ENCODE results near the gene DDX49.
"Not testable (repeated sequence)": the region's sequence is repeated elsewhere in the genome, so short reads cannot be mapped to it uniquely, and the experiment has no call there.

DDX49 gene

GRCh38 chr19:18942692-18943091, 23.2 kb downstream of the DDX49 start:
- DNase-seq, result no peak

DNA sequence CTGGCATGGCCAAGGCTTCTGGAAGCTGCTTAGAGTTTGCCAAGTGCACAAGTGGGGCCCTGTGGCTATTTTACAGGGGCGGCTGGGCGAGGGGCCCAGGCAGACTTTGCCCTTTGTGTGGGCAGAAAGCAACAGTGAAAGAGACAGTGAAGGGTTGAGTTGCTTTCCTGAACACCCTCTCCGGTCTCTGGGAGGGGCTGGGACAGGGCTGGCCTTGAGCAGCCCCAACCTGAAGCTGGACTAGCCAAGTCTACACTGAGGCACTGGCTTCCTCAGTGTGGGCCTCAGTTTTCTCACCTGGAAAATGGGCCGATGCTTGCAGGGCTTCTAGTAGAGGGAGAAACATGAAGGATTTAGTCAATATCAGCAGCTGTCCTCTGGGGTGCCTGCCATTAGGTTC, 23.9 kb downstream of the DDX49 start:
- no peak for DNase-seq

DNA sequence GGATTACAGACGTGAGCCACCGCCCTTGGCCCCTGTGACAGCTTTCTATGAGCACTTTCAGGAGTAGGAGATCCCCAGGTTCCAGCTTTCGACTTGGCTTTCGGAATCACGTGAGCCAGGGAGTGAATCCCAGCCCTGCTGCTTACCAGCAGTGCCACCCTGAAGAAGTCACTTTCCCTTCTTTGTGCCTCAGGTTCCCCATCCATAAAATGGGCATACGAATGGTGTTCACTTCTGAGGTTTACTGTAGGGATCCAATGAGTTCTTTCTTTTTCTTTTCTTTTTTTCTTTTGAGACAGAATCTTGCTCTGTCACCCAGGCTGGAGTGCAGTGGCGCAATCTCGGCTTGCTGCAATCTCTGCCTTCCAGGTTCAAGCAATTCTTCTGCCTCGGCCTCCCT, 25.8 kb downstream of the DDX49 start:
- DNase-seq, result no peak

DNA sequence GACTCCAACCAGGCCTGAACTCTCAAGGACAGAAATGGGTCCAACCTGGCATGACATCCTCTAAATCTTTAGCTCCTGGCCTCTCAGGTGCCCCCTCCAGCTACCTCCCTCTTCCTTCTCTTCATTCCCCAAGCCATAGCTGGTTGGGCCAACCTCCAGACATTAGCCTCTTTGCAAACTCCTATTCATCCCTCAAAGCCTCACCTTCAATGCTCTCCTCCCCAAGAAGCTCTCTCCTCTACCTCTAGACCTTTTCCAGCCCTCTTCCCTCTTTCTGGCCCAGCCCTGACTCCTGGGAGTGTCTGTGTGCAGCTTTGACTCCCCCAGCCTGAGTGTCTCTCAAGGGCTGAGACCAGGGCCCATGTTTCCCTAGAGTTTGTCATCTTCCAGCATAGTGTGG, 26.8 kb downstream of the DDX49 start:
- no peak for DNase-seq

- DNase-seq, result no peak
Observed at GRCh38 chr19:18946918-18947317, 27.4 kb downstream of the DDX49 start.

GRCh38 chr19:18948075-18948975, 28.8 kb downstream of the DDX49 start:
- DNase-seq, result no peak

DNA sequence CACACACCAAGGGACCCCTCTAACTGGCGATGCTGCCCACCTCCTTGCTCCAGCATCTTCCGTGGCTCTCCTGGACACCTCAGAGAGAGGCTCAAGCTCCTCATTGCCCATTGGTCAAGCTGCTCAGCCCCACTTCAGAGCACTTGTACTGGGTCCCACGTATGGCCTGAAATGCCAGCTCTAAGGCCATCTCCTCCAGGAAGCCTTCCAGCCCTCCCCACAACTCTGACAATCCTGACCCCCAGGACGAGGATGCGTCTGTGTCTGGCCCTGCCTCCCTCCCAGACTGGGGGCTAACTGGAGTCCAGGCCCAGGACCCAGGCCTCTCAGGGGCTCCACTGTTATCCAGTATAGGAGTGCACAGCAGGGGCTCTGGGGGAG, 29.5 kb downstream of the DDX49 start:
- no peak for DNase-seq

DNA sequence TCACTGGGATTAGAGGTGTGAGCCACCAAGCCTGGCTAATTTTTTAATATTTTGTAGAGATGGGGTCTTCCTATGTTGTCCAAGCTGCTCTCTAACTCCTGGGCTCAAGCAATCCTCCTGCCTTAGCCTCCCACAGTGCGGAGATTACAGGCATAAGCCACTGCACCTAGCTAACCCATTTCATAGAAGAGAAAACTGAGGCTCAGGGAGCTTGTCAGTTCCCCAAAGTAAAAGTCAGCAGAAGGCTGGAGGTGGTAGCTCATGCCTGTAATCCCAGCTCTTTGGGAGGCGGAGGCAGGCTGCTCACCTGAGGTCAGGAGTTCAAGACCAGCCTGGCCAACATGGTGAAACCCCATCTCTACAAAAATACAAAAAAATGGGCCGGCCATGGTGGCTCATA, 30.3 kb downstream of the DDX49 start:
- no peak for DNase-seq

GRCh38 chr19:18951721-18952281, 32.3 kb downstream of the DDX49 start:
- DNase-seq, result peak; percentile 24

GRCh38 chr19:18952364-18953003, 33.0 kb downstream of the DDX49 start:
- not testable (repeated sequence) for DNase-seq

- DNase-seq, result no peak
Observed at GRCh38 chr19:18954094-18954493, 34.6 kb downstream of the DDX49 start.

DNA sequence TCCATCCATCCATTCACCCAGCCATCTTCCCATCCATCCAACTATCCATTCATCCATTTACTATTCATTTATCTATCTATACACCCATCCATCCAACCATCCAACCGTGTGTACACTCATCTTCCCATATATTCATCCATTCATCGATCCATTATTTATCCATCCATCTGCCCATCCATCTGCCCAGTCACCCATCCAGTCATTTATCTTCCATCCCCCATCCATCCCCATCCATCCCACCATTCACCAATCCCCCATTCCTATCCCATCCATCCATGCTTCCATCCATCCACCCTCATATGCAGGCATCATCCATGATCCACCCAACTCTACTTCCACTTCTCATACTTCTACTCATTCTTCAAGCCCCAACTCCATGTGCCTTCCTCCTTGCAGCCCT, 35.5 kb downstream of the DDX49 start:
- no peak for DNase-seq

DNA sequence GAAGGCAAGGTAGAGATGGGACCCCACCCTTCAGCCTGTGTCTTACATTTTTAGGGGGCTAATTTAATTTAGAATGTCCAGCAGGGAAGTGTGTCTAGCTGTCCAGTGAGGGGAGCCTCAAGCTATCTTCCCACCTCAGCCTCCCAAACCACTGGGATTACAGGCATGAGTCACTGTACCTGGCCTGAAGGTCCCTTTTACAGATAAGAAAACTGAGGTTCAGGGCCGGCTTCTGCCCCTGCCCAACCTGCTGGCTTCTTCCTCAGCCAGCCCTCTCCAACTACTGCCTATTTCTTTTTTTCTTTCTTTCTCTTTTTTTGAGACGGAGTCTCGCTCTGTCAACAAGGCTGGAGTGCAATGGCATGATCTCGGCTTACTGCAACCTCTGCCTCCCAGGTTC, 40.9 kb downstream of the DDX49 start:
- DNase-seq, result no peak

- peak; percentile 69 for DNase-seq
Observed at GRCh38 chr19:18961767-18962620, 42.5 kb downstream of the DDX49 start.

- no peak for DNase-seq
Observed at GRCh38 chr19:18964121-18964520, 44.6 kb downstream of the DDX49 start.

DNA sequence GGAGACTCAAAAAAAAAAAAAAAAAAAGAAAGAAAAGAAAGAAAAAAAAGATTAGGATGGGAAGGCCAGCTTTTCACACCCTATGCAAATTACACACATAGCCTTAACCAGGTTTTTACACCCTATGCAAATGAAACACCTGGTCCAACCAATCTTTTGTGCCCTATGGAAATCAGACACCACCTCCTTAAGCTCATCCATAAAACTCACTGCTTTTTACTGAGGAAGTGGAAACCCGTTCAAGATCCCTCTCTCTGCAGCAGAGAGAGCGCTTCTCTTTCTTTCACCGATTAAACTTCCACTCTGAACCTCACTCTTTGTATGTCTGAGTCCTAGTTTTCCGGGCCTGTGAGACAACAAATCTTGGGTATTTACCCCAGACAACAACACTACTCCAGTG, 46.8 kb downstream of the DDX49 start:
- DNase-seq, result no peak

DNA sequence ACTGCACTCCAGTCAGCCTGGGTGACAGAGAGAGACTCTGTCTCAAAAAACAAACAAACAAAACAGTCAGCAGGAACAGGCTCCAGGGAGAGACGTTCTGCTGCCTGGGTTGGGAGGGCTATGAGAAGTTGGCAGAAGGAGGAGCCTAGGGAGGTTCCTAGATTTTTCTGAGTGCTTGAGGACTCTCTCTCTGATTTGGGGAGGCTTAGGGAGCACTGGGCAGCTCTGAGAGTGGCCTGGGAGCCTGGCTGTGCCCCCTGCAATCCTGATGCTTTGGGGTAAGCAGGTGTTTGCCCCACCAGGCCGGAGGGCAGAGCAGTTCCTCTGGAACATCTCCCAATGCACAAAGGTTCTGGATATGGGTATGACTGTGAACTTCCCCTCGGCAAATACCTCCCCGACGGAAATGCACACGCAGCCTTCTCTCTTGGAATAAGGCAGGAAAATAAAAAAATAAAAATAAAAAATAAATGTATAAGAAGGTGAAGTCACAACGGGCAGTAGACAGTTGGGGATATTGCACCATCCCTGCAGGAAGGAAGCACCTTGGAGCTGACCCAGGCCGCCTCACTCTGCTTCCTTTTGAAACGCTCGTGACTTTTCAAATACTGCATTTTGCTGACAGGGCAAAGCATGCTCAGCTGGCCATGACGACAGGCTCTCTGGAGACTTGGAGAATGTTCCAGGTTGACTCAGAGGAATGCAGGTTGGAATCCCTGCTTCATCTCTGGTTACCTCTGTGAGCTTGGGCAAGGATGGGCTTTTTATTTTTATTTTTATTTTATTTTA, 48.0 kb downstream of the DDX49 start:
- no peak for DNase-seq

DNA sequence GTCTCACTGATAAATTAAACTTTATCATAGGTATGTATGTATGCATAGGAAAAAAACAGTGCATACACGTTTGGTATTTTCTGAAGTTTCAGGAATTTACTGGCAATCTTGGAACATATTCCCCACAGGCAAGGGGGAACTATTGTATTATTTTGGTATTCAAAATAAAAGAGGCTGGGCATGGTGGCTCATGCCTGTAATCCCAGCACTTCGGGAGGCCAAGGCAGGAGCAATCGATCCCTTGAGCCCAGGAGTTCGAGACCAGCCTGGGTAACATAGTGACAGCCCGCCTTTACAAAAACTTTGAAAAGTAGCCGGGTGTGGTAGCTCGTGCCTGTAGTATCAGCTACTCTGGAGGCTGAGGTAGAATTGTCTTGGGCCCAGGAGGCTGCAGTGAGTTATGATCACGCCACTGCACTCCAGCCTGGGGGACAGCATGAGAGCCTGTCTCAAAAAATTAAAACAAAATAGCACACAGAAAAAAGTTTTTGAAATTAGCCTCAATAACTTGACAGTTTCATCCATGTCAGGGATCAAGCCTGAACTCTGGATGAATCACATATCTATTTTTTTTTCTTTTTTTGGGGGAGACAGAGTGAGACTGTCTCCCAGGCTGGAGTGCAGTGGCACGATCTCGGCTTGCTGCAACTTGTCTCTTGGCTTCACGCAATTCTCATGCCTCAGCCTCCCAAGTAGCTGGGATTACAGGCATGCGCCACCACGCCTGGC, 50.6 kb downstream of the DDX49 start:
- no peak for DNase-seq

- DNase-seq, result no peak
Observed at GRCh38 chr19:18972301-18972811, 52.8 kb downstream of the DDX49 start.

DNA sequence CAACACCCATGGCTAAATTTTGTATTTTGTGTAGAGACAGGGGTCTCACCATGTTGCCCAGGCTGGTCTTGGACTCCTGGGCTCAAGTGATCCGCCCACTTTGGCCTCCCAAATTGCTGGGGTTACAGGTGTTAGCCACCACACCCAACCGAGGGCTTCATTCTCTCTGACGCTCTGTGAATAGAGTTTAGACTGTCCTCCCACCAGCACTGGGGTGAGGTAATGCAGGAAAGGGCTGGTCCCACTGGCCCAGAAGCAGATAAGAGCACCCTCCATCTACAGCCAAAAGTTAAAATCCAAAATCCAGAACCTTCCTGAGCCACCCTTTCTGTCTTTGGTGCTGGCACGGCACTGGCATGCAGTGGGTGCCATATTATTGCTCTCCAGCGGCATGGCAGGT, 53.3 kb downstream of the DDX49 start:
- no peak for DNase-seq

- DNase-seq, result no peak
Observed at GRCh38 chr19:18975011-18975410, 55.5 kb downstream of the DDX49 start.
